Activated effector memory CD4-positive, alpha-beta T cell treated with anti-CD3 and anti-CD28 coated beads, Interleukin-2, amount 50 U/mL, for 16 hours (primary cell): ENCODE data around the gene DOC2B.
"Not testable (repeated sequence)": the region's sequence is repeated elsewhere in the genome, so short reads cannot be mapped to it uniquely, and the experiment has no call there.

ENCODE experiments used
- DNase-seq: peaks from one replicate; pipeline ENCODE4 v3.0.0-alpha.2; 2020

DOC2B gene

GRCh38 chr17:181245-182049 is at the start of gene DOC2B:
TSS of gene DOC2B (minus strand) at chr17:181650. CDS start at chr17:181479, 171 bp downstream.
- peak; percentile 67 for DNase-seq

DNA sequence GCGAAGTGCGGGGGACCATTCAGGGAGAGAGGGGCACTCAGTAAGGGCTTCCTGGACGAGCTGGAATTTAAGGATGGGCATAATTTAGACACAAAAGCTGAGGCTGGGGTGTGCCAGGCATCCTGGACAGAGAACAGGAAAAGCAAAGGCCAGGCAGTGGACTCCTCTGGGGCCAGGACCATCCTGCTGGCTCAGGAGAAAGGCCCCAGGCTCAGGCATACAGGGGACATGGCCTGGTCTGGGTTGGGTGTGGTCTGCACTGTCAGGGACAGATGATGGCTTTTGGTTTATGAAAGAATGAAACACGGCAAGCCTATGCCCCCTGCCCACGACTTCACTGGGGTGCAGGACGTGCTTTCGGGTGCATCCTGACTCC is 48.9 kb upstream of the DOC2B start:
- no peak for DNase-seq

- DNase-seq = no peak
These were observed 48.4 kb upstream of the DOC2B start for GRCh38 chr17:229709-230394.

GRCh38 chr17:228951-229708 is 47.7 kb upstream of the DOC2B start:
- no peak for DNase-seq

GRCh38 chr17:227946-228615 is 46.6 kb upstream of the DOC2B start:
- DNase-seq = no peak

GRCh38 chr17:227078-227945 is 45.9 kb upstream of the DOC2B start:
- DNase-seq = no peak

GRCh38 chr17:226108-227077 is 44.9 kb upstream of the DOC2B start:
- no peak for DNase-seq

DNA sequence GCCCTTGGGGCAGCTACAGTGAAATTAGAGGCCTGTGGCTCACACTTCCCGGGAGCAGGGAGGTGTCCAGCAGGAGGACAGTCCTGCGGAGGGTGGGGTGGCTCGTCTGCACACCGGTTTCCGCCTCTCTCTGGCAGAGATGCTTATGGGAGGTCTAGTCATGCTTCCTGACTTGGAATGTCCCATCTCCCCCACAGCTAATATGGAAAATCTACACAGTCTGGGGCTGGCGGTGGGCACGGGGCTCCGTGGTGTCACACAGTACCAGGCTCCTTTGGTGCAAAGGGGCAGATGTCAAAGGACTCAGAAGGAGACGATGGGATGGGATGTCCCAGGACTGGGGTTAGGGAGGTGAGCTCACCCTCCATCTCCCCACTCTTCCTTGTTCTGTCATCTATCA is 44.1 kb upstream of the DOC2B start:
- DNase-seq = no peak

DNA sequence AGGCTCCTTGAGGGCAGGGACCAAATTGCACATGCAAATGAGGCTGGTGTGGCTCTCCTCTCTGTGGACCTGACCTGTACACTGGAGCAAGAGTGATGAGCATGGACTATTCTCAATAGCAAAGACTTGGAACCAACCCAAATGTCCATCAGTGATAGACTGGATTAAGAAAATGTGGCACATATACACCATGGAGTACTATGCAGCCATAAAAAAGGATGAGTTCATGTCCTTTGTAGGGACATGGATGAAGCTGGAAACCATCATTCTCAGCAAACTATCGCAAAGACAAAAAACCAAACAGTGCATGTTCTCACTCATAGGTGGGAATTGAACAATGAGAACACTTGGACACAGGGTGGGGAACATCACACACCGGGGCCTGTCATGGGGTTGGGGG is 43.1 kb upstream of the DOC2B start:
- not testable (repeated sequence) for DNase-seq

- no peak for DNase-seq
These were observed 42.4 kb upstream of the DOC2B start for GRCh38 chr17:223723-224471.

GRCh38 chr17:222172-222571 is 40.7 kb upstream of the DOC2B start:
- no peak for DNase-seq

- DNase-seq = no peak
These were observed 38.2 kb upstream of the DOC2B start for GRCh38 chr17:219696-220095.

GRCh38 chr17:218432-219110 is 37.1 kb upstream of the DOC2B start:
- DNase-seq = no peak

GRCh38 chr17:216625-217024 is 35.2 kb upstream of the DOC2B start:
- DNase-seq = no peak

GRCh38 chr17:215563-216478 is 34.4 kb upstream of the DOC2B start:
- DNase-seq = not testable (repeated sequence)

GRCh38 chr17:214881-215331 is 33.5 kb upstream of the DOC2B start:
- DNase-seq = no peak

GRCh38 chr17:213286-214105 is 32.0 kb upstream of the DOC2B start:
- DNase-seq = no peak
